Pancreas (tissue), 10 donors: ENCODE measurements around the gene DTNBP1. TPM values are rescaled to one million over a fixed set of nuclear protein-coding genes. Genes with fewer than 3 reads are reported as not detected.

Experiments
- ATAC-seq, 4 donors: fragments of 200-7000 bp; cut with Tn5 transposase; one replicate each; pipeline versions ENCODE4 v1.8.0 to v1.9.1; 2020; ENCODE audit warnings: mild to moderate bottlenecking in 4 of 4, moderate library complexity in 4 of 4
- DNase-seq, 6 donors: peaks; one replicate each; pipeline ENCODE4 v3.0.0-alpha.2; 2020
- FAIRE-seq: peaks from 2 replicates; lab custom pipeline; 2012; peaks lifted over from hg19 to GRCh38; lab: Jason Lieb, UNC
- H3K27ac ChIP-seq, 4 donors: fragments of 200-600 bp; sonication (generic); 1 replicate in 3 of 4; 2 replicates in 1 of 4; pipeline versions ENCODE4 v1.5.0 to v1.8.0; 2020
- H3K27me3 ChIP-seq, 4 donors: fragments of 200-600 bp; one replicate each; pipeline ENCODE4 v1.8.0; 2021
- H3K36me3 ChIP-seq, 3 donors: fragments of 200-600 bp; sonication (generic) in 1 of 3; one replicate each; pipeline versions ENCODE4 v1.5.0 to v1.8.0; 2020 to 2021
- H3K4me1 ChIP-seq, 3 donors: fragments of 200-600 bp; one replicate each; pipeline ENCODE4 v1.8.0; 2021
- H3K4me3 ChIP-seq, 4 donors: fragments of 200-600 bp; sonication (generic) in 2 of 4; one replicate each; pipeline versions ENCODE4 v1.5.0 to v1.8.0; 2020 to 2021
- H3K9me3 ChIP-seq, 4 donors: fragments of 200-600 bp; one replicate each; pipeline ENCODE4 v1.8.0; 2021
- CTCF ChIP-seq, 4 donors: fragments of 200-600 bp; sonication (generic) in 3 of 4; IDR thresholded peaks; one replicate each; pipeline versions ENCODE4 v1.5.0 to v1.8.0; 2021; ENCODE audit warnings: antibody characterized with exemption in 4 of 4
- WGBS, 2 donors: extraction: QIAGEN DNeasy Blood & Tissue Kit; methylation state at CpG; one replicate each; pipeline ENCODE4 v1.1.7; 2013; 5-methylcytosine and 5-hydroxymethylcytosine counted together
- intact Hi-C, 3 donors: fragments of 100-400 bp; cut with DNase I; formaldehyde crosslinking; loops; one replicate each; pipeline versions ENCODE4 v1.11.1 to v1.14.2; 2022
- polyA plus RNA-seq, 2 donors: library from polyadenylated mRNA; stranded (reverse); fragments of 200-250 nt; gene quantifications; one replicate each; pipeline ENCODE4 v1.2.3, GENCODE V29; 2013
- total RNA-seq, 6 donors: library from RNA; stranded (reverse); fragmentation: NEBNext Ultra II Directional in 4 of 6; extraction: Animal tissue kit (Norgen Biotek cat#: 25700) in 4 of 6; gene quantifications; one replicate each; pipeline versions ENCODE4 v1.2.1 to v1.2.4, GENCODE V29; 2021 to 2023
- donor health status: healthy with polysubstance abuse.
- donor health status: DM: no; HTN: no; CAD: no; lungs with moderate emphysema.
- donor health status: DM: no; HTN: no; CAD: no.
- donor health status: control.
- donor health status: control.
- donor health status: Bipolar disorder and iron deficiency.
- donor health status: DM: yes; HTN: yes; CAD: no.
- donor health status: DM: no; HTN: no; CAD: no.
- donor health status: DM: no; HTN: no; CAD: no.
- donor health status: DM: yes; HTN: yes; CAD: no.

DTNBP1 gene
- total and polyA plus RNA-seq, 8 donors, result 6.5 to 11.5 (median 8.0) TPM

- 81 to 86% methylated on average over 7 of the region's 7 CpGs for WGBS, 2 donors
- no peak for TF ChIP-seq CTCF (IDR thresholded peaks at IDR 0.05)
Observed at GRCh38 chr6:15594512-15595259, 68.1 kb downstream of the DTNBP1 start.

GRCh38 chr6:15593798-15594197 is 69.0 kb downstream of the DTNBP1 start:
- intact Hi-C loops, result no loop called here
- no peak for FAIRE-seq
- Histone ChIP-seq H3K36me3 (no peaks in the 10 kb centered on the region), H3K4me3 (no peak overlapping the region), H3K27ac (no peak overlapping the region), H3K9me3 (no peaks in the 10 kb centered on the region), H3K4me1 (no peaks in the 10 kb centered on the region), H3K27me3 (no peaks in the 10 kb centered on the region)
- ATAC-seq, result peak in 1 of 4 donors; percentile 51
- TF ChIP-seq CTCF (IDR thresholded peaks at IDR 0.05), result no peak
- no peak for DNase-seq
- 56 to 57% methylated on average over 2 of the region's 2 CpGs for WGBS, 2 donors

More at GRCh38 chr6:15594512-15595259, 68.1 kb downstream of the DTNBP1 start:
- FAIRE-seq (no peak), DNase-seq (no peak), ATAC-seq (no peak)
- intact Hi-C loops, result no loop called here
- no peaks in the 10 kb centered on the region for H3K27me3 ChIP-seq
- H3K4me3 ChIP-seq, result no peak overlapping the region
- H3K36me3 ChIP-seq, result no peaks in the 10 kb centered on the region
- H3K27ac ChIP-seq, result no peak overlapping the region
- H3K4me1 ChIP-seq, result no peaks in the 10 kb centered on the region
- H3K9me3 ChIP-seq, result no peaks in the 10 kb centered on the region

GRCh38 chr6:15592610-15593009 is 70.2 kb downstream of the DTNBP1 start:
- no peak for FAIRE-seq
- no peak for ATAC-seq
- no peak for DNase-seq
- intact Hi-C loops, result no loop called here
- Histone ChIP-seq H3K9me3 (no peaks in the 10 kb centered on the region), H3K27me3 (no peaks in the 10 kb centered on the region), H3K27ac (no peak overlapping the region), H3K4me1 (no peaks in the 10 kb centered on the region), H3K4me3 (no peak overlapping the region), H3K36me3 (no peaks in the 10 kb centered on the region)
- TF ChIP-seq CTCF (IDR thresholded peaks at IDR 0.05), result no peak
- 84 to 91% methylated on average over 2 of the region's 2 CpGs for WGBS, 2 donors

GRCh38 chr6:15588971-15589634 is 73.7 kb downstream of the DTNBP1 start:
- Histone ChIP-seq H3K4me1 (no peaks in the 10 kb centered on the region), H3K27me3 (no peaks in the 10 kb centered on the region), H3K4me3 (no peak overlapping the region), H3K27ac (no peak overlapping the region), H3K36me3 (no peaks in the 10 kb centered on the region), H3K9me3 (no peaks in the 10 kb centered on the region)
- intact Hi-C loops, result no loop called here
- WGBS, 2 donors, result 93 to 99% methylated on average over 3 of the region's 3 CpGs
- no peak for TF ChIP-seq CTCF (IDR thresholded peaks at IDR 0.05)
- ATAC-seq (no peak), DNase-seq (no peak), FAIRE-seq (no peak)

GRCh38 chr6:15586503-15586902 is 76.3 kb downstream of the DTNBP1 start:
- DNase-seq (no peak), FAIRE-seq (no peak), ATAC-seq (no peak)
- no peak overlapping the region for H3K27ac ChIP-seq
- no peak for TF ChIP-seq CTCF (IDR thresholded peaks at IDR 0.05)
- H3K36me3 ChIP-seq, result no peaks in the 10 kb centered on the region
- H3K4me3 ChIP-seq, result no peak overlapping the region
- H3K9me3 ChIP-seq, result no peaks in the 10 kb centered on the region
- intact Hi-C loops, result no loop called here
- H3K4me1 ChIP-seq, result no peaks in the 10 kb centered on the region
- no peaks in the 10 kb centered on the region for H3K27me3 ChIP-seq
